ENCODE measurements around the gene SLC24A4. TPM values are rescaled to one million over a fixed set of nuclear protein-coding genes. Genes with fewer than 3 reads are reported as not detected.

Gene SLC24A4
- total RNA-seq, 1 experiment from 2014 or later, result not detected

Other genes starting within 250 kb of the SLC24A4 start
- 20.4 and 49.3 TPM in 2 replicates for gene ATXN3, start 216.6 kb upstream of the SLC24A4 start, total RNA-seq (2014; rRNA removed)
- gene NDUFB1, start 201.5 kb upstream of the SLC24A4 start, total RNA-seq (2014; rRNA removed), result 147 and 248 TPM in 2 replicates
- gene CPSF2, start 201.2 kb upstream of the SLC24A4 start, total RNA-seq (2014; rRNA removed), result 51.5 and 57.9 TPM in 2 replicates
- gene RIN3, start 190.6 kb downstream of the SLC24A4 start, total RNA-seq (2014; rRNA removed), result 4.8 and 6.2 TPM in 2 replicates